GM21723 (cell line): Measurements from ENCODE around the gene CHST1.

Experiments used
- ATAC-seq: cut with Tn5 transposase; IDR thresholded peaks from one replicate; pipeline ENCODE4 v1.9.1; 2021; ENCODE audit warnings: mild to moderate bottlenecking, moderate library complexity; ENCODE audit not compliant: unreplicated experiment

CHST1 gene

DNA sequence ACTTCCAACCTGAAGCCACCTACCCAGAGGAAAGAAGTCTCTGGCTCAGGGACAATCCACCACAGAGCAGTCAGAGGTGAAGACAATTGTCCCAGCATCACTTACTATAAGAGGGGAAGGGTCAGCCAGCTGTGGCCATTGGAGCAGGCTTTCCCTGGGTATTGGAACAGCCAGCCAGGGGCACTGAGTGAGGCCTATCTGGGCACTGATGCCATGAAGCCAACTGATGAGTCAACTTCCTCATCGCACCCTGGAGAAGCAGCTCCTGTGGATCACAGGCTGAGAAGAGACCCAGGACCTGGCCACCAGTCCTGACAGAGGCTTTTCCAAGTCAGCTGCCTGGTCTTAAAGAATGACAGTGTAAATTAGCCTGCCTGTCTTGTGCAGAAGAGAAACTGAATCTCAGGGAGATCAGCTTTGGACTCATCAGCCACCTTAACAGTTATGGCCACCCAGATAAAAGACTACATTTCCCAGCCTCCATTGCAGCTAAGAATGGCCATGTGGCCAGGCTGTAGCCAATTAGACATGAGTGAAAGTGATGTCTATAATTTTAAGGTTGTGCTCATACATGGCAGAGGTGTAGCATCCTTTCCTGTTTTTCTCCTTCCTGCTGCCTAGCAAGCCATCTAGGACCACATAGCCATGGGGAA lies 19.0 kb downstream of the CHST1 start:
- ATAC-seq: no peak

DNA sequence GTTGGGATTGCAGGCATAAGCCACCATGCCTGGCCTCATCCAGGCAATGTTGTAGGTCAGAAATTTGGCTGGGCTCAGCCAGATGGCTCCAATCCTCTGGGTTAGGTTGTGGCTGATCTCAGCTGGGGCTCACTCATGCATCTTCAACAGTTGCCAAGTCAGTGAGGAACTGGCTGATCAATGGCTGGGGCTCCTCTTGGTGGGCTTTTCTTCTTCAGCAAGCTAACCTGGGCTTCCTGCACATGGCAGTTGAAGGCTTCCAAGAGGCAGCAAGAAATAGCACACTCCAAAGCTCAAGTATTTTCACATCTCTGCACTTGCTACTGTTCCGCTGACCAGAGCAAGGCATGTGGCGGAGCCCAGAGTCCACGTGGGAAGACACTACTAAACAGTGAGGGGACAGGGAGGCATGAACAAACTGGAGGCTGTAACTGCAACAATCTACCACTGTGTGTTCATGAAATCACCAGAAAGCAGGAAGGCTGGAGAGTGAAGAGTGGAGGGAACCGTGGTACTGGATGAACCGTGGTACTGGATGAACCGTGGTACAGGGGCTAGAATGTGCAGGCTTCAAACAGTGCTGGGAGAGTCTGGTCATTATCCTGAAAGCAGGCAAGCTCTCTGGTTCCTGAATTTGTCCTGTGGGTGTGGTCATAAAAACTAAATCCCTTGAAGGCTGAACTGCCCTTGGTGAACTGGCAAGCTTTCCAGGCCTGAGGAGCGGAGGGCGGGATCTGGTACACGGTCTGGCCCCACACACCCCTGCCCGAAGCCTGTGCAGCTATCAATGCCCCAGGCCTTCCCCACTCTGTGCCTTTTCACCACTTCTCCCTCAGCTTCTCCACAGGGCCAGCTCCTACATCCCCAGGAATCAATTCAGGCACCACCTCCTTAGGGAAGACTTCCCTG lies 20.2 kb downstream of the CHST1 start:
- ATAC-seq: no peak

DNA sequence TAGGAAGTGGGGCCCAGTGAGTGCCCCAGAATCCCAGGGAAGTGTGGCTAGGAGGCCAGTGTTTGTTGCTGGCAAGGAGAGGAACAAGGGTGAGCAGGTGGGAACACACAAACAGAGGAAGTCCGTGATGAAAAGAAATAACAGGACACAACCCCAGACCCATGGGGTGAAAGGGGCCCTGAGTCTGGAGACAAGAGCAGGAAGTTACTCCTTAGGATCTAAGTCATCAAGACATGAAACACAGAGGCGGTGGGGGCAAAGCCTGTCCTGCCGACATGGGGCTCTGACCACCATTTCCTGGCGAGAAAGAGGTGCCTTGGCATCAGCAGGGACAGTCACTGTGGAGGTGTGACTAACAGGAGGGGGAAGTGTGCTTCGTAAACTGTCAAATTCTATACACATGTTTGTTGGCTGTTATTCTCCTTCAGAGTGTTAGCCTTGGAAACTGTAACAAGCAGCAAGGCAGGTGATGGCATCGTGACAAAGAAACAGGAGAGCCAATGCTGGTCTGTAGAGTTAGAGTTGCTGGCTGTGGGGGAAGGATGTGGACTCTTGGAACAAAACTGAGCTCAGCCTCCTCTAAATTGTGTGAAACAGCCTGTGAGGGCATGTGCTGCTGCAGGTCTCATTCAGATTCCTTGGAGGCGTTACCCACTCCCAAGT lies 21.7 kb downstream of the CHST1 start:
- ATAC-seq: no peak

DNA sequence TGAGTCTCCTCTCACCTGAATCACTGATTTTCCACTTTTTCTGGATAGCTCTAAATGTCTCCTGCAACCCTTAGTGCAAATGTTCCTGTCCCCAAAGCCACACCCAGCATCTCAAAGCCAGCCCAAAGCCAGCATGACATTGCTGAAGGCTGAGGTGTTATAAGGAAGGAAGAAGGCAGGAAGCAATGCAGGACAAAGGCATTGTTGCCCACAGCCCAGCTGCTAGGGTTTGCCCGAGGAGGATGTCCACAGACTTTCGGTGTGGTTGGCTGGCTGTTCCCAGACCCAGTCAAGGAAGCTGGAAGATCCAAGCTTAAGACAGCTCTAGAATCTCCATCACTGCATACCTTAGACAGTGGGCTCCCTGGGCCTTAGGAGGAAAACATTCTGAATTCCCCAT lies 23.5 kb downstream of the CHST1 start:
- no peak for ATAC-seq

DNA sequence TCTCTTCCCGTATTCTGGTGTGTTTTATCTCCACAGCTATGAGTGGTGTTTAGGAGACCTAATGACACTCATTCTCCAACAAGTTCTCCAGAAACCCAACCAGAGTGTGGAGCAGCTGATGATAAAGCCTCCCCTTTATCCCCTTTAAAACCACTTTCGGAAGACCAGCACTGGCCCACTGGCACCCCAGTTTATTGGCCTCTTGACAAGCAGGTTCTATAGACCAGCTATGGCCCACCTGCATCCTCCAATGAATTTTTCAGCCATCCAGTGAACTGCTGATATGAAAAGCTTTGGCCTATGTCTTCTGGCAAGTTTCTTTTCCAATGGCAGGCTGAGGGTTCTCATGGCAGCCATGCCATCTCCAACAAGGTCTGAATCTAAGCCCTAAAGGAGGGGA lies 27.4 kb downstream of the CHST1 start:
- ATAC-seq: no peak

DNA sequence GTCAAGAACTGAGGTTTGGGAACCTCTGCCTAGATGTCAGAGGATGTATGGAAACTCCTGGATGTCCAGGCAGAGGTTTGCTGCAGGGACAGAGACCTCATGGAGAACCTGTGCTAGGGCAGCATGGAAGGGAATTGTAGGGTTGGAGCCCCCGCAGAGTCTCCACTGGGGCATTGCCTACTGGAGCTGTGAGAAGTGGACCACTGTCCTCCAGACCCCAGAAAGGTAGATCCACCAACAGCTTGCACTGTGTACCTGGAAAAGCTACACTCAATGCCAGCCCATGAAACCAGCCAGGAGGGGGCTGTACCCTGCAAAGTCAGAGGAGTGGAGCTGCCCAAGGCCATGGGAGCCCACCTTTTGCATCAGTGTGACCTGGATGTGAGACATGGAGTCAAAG lies 29.5 kb downstream of the CHST1 start:
- ATAC-seq: no peak

DNA sequence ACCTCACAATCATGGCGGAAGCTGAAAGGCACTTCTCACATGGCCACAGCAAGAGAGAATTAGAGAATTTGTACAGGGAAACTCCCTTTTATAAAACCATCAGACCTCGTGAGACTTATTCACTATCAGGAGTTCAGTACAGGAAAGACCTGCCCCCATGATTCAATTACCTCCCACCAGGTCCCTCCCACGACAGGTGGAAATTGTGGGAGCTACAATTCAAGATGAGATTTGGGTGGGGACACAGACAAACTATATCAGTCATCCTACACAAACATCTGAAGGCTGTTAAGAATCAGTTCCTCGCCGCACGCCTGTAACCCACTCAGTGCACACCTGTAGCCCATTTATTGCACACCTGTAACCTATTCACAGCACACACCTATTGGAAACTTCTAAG lies 39.8 kb downstream of the CHST1 start:
- no peak for ATAC-seq

DNA sequence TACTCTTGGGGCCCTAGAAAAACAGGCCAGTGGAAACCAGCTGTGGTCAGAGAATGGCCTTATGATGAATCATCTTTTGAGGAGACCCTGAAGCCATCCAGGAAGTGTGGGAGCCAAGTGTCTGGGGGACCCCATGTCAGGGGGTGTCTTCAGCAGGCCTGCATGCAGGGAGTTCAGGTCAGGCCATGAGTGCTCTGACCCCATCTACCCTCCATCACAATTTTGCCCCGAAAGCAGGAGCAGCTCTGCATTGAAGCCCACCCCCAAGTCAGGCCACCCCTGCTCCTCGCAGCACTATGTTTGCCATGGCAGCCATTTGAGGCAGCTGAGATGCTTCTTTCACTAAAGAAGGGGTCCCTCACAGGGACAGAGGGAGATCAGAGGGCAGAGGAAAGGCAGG lies 41.3 kb downstream of the CHST1 start:
- no peak for ATAC-seq

DNA sequence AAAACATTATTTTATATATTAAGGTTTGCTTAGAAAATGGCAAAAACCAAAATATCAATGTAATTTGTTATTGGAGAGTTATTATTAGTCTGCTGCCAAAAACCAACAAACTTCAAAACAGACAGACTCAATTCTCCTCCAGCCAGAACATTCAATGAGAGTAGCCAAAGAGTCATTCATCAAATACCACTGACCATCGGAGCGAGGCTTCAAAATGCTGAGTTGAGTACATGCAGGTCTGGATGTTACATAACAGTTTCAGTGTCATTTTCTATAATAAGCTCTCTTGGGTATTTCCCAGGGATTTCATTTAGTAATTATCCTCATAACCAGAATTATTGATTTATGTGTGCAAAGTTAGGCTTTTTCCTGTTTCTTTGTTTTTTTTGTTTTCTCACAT lies 42.6 kb downstream of the CHST1 start:
- no peak for ATAC-seq

DNA sequence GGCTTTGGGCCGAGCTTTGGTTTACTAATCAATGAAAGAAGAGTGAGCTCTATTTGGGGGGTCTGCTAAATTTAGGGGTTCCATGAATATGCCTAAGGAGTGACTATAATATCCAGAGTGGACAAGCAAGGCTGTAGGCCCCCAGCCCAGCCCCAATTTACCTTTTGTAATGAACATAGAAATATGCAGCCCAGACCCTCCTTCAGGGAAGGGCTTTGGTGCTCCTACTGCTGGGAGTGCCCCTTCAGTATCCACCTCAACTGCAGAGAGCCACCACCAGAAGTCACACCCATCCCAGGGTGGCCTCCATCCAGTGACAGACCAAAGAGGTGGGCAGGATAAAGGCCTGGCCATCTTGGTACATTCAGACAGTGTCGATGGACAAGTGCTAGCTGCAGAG lies 43.1 kb downstream of the CHST1 start:
- no peak for ATAC-seq

DNA sequence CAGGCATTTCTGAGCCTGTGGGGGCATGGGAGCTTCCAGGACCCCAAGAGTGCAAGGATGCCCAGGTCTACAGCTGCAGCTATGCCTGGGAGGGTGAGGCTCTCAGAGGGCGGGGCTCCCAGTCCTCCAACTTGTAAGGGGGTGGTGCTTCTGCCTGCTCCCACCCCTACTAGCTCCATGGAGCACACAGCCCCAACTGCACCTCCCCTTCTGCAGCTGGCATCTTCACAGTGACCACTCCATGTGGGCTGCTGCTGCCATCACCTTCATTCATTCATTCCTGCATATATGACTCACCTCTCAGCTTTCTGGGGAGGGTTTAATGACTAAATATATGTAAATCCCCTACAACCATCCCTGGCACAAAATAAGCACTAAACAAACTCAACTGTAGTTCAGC lies 43.8 kb downstream of the CHST1 start:
- ATAC-seq: no peak

DNA sequence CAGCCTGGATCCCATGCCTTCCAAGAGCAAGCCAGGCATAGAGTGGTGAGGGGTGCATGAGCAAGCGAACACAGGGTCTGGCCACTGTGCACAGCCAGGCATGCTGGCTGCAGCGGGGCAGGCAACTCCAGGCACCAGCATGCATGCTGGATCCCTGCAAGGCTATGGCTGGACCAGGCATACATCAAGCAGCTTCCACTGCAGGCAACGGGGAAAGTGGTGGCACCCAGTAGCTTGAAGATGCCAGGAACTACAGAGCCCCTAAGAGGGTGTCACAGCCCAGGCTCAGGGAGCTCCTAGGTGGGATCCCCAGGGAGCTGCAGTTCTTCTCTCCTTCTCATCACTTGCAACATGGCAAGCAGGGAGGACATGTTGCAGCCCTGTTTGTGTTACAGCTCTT lies 45.2 kb downstream of the CHST1 start:
- ATAC-seq: no peak

DNA sequence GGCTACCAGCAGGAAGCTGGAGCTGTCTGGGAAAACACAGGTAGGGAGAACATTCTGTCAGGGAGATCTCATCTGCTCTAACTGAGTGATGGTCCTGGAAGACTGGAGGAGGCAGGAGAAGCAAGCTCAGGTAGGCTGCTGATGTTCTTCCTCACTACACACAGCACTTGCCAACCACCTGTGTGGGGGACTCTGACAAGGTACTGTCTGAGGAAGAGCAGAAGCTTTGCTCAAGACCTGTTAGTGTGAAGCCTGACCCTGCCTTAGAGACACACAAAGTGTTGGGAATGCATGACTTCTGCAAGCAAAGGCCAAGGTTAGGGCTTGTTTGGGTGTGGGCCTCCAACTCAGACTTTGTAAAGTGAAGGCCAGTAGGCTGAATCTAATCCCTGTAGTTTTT lies 46.5 kb downstream of the CHST1 start:
- no peak for ATAC-seq

DNA sequence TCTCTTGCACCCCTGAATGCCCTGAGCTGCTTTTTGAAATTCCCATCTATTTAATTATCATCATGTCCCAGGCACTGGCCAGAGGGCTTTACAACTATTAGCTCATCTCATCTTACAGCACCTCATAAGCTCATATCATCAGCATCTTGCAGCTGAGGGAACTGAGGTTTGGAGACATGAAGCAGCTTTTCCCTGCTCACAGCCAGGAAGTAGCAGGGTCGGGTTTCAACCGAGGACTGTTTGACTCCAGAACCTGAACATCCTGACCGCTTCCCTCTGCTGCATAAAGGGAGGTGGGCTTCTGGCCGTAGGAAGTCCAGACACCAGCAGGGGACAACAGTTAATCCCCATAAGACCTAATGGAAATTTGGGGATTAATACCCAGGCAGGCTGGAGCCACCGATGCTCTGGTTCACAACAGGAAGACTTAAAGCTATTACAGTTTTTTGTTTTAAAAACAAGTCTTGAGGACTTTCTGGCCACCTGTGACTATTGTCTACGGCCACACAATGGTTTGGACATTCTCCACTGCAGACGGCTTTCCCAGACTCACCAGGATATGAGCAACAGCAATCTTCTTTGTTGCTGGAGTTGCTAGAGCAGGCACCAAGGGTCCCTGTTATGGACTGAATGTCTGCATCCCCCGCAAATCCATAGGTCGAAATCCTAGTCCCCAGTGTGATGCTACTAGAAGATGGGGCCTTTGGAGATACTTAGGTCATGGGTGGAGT lies 47.4 kb downstream of the CHST1 start:
- no peak for ATAC-seq

DNA sequence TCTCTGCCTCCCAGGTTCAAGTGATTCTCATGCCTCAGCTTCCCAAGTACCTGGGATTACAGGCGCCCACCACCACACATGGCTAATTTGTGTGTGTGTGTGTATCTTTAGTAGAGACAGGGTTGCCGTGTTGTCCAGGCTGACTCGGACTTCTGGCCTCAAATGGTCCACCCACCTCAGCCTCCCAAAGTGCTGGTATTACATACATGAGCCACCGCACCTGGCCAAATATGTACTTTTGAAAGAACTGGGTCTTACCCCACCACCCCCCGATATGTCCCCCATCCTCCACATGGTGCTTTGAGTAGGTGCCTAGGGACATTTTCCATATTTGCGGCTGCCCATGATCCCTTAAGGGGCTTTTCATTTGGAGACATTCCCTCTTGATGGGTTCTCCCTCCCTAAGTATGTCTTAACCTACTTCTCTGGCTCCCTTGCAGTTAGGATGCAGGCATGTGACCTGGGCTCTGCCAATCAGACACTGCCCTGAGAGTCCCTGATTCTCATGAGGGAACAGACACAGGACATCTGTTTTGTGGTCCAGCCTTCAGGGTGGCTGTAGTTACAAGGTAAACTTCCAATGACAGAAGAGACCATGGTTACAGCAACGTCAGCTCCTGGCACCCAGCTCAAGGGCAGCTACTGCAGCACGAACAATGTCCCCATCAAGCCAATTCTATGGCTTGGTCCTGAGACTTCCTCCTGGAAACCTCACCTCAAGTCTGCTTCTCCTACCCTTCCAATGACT lies 48.4 kb downstream of the CHST1 start:
- ATAC-seq: no peak

DNA sequence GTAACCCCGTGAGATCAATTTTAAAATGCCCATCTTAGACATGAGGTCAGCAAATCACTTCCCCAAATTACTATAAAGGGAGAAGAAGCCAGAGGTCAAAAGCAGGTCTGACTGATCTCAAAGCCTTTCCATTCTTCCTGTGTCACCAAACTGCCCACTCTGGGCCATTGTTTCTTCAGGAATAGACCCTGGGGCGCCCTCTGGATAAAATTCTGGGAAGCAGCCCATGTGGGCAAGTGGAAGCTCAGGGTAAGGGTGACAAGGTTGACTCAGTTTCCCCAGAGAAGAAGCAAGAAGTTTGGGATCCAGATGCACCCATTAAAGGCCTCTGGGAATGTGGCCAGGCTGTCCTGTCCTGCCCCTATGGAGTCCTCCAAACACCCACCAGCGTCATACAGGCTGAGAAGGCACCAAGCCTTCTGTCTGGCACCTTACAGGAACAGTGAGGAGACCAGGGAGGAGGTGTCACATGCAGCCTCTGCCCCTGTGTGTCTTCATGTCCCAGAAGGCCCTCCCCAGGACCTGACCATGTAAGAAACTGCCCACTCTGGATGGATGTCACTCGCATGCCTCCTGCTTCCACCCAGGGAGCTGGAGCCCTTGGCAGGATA lies 50.1 kb downstream of the CHST1 start:
- ATAC-seq: no peak

DNA sequence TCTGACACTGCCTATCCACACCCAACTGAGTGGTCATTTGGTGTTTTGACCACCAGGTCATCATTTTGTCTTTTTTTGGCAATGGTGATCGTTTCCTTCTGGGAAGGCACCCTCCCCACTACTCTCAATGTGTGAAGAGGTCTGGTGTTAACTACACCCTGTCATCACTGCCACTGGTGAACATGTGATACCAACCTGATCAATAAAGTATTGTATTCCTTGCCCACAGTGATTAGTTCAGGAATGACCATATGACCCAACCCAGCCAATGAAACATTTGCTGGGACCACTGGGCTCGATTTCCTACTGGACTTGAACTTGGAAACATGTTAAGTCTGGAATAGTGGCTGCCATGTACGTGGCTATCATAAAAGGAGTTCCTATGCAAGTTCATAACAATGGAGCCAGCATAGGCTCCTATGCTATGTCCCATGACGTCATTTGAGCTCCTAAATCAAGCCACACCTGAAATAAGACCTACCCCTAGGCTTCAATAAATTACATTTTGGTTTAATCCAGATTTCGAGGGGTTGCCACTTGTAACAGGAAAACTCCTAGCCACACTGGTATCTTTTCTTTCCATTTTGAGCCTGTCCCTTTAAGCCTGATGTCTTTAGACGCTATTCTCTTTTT lies 51.1 kb downstream of the CHST1 start:
- no peak for ATAC-seq

DNA sequence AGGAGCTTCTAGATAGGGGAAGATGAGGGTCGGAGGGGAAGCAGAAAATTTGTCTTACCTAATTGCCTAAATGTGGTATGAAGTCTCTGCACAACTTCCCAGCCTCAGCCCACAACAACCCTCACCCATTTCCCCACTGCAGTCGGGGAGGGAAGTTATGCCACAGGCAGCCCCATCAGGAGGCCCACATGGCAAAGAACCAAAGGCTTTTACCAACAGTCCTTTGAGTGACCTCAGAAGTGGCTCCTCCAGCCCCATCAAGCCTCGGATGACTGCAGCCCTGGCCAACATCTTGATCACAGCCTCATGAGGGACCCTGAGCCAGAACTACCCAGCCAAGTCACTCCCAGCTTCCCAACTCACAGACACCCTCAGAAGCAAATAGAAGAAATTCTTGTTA lies 54.8 kb downstream of the CHST1 start:
- no peak for ATAC-seq

DNA sequence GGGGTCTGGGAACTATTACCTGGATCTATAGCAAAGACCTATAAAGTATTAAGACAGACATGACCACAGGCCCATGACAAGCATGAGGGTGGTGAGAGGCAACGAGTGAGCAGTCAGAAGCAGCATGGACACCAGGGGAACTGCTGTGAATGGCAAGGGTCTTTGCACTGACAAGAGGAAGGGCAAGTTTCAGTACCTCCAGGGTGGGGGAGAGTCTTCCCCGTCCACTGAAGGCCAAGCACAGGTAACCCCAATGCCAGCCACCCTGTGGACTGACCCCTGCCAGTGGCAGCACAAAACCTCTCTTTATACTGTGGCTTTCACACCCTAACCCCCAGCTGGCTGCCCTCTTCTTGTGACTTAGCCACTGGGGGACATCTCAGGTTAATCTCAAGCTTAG lies 55.5 kb downstream of the CHST1 start:
- no peak for ATAC-seq

DNA sequence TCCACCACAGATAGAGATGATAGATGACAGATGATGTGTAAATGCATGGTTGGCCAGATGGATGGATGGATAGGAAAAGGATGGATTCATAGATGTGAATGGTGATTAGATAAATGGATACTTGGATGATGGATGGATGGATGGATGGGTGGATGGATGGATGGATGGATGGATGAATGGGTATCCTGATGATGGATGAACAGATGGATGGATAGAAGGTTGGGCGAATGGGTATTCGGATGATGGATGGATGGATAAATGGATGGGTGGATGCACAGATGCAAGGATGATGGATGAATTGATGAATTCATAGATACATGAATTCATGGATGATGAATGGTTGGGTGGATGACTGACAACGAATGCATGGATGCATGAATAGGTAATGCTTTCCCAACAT lies 56.1 kb downstream of the CHST1 start:
- ATAC-seq: no peak
